ENCODE results near the gene ABCB7. TPM values are rescaled to one million over a fixed set of nuclear protein-coding genes. Genes with fewer than 3 reads are reported as not detected.

Gene ABCB7
- total and polyA plus RNA-seq, 2 of the 4 experiments (the other 2 are of a cell fraction) = 9.3 to 15.8 TPM

GRCh38 chrX:75118296-75118695, 37.8 kb downstream of the ABCB7 start:
- CTCF ChIA-PET = no interaction called here
- H3K9me1 ChIP-seq (ENCODE audit: insufficient read depth, low read length) = no peaks in the 10 kb centered on the region
- H3K14ac ChIP-seq (replicated peaks; ENCODE audit: low read depth, low read length) = no peak overlapping the region
- ATAC-seq (ENCODE audit: low read depth) (no peak), DNase-seq (no peak)
- no peak overlapping the region for H2AK5ac ChIP-seq (ENCODE audit: low read depth, low read length)
- H4K5ac ChIP-seq (ENCODE audit: low read depth, low read length) = no peak overlapping the region
- H4K20me1 ChIP-seq (ENCODE audit: insufficient read depth, low read length) = no peaks in the 10 kb centered on the region
- no peaks in the 10 kb centered on the region for H3K36me3 ChIP-seq (ENCODE audit: control insufficient read depth, insufficient read depth, low read length)
- H3K4ac ChIP-seq (ENCODE audit: low read depth, low read length) = no peak overlapping the region
- no peak overlapping the region for H2BK20ac ChIP-seq (ENCODE audit: low read depth, low read length)
- no peak for TF ChIP-seq CEBPB (IDR thresholded peaks at IDR 0.05; ENCODE audit: low read depth, low read length)
- no peak for TF ChIP-seq RFX5 (IDR thresholded peaks at IDR 0.05; ENCODE audit: low read depth, low read length)
- no peaks in the 10 kb centered on the region for H3K4me1 ChIP-seq (ENCODE audit: control insufficient read depth, insufficient read depth, low read length)
- H2BK5ac ChIP-seq (ENCODE audit: low read depth, low read length, poor library complexity, severe bottlenecking) = no peak overlapping the region
- no peak overlapping the region for H3K4me3 ChIP-seq (ENCODE audit: insufficient read depth, low read depth, low read length)
- no peak overlapping the region for H2AK9ac ChIP-seq (replicated peaks; ENCODE audit: low read depth, low read length, poor library complexity)
- no peak overlapping the region for H3K27ac ChIP-seq (ENCODE audit: insufficient read depth, low read length)
- H3K9ac ChIP-seq (ENCODE audit: low read depth, low read length) = no peak overlapping the region
- WGBS, 2 experiments (ENCODE audit: extremely low coverage in 2 of 2, insufficient read length in 1 of 2) = no CpG with 5 or more reads among the region's 2 CpGs
- no peaks in the 10 kb centered on the region for H3K27me3 ChIP-seq (ENCODE audit: control insufficient read depth, insufficient read depth, low read length)
- no peaks in the 10 kb centered on the region for H3K9me3 ChIP-seq (ENCODE audit: control insufficient read depth, insufficient read depth, low read length)
- no peak overlapping the region for H4K91ac ChIP-seq (ENCODE audit: insufficient read depth, low read depth, low read length)
- H3K23ac ChIP-seq (ENCODE audit: low read depth, low read length) = no peak overlapping the region
- POLR2A ChIA-PET (ENCODE audit: unreplicated experiment) = no interaction called here
- no peak overlapping the region for H3K4me2 ChIP-seq (ENCODE audit: low read depth, low read length)
- H2BK15ac ChIP-seq (ENCODE audit: low read depth, low read length) = no peak overlapping the region
- H4K8ac ChIP-seq (ENCODE audit: low read depth in 2 of 2, low read length in 2 of 2) = no peak overlapping the region
- no peak overlapping the region for H2BK120ac ChIP-seq (ENCODE audit: low read depth, low read length)
- no peak overlapping the region for H3K18ac ChIP-seq (ENCODE audit: low read depth, low read length)
- intact Hi-C loops (cut with micrococcal nuclease) = no loop called here
- BruUV-seq (replicated peaks) = no TSS peak
- dilution Hi-C loops (cut with HindIII; ENCODE audit: low sequenced_read_pairs, unreplicated experiment) = no loop called here
- in situ Hi-C loops (cut with MboI; ENCODE audit: low sequenced_read_pairs) = no loop called here
- H2AFZ ChIP-seq (replicated peaks; ENCODE audit: low read length, poor library complexity) = no peak overlapping the region
- H3K56ac ChIP-seq (ENCODE audit: extremely low read depth, insufficient read depth, low read length) = no peak overlapping the region
- no peaks in the 10 kb centered on the region for H3K79me1 ChIP-seq (ENCODE audit: low read depth in 1 of 2, low read length in 2 of 2)

Data from IMR-90 (cell line).